Bronchial epithelial cell (primary cell): ENCODE measurements around the gene SYT13. TPM values are rescaled to one million over a fixed set of nuclear protein-coding genes. Genes with fewer than 3 reads are reported as not detected.

Source experiments
- DNase-seq: peaks from one replicate; pipeline ENCODE4 v3.0.0-alpha.2; 2010; ENCODE audit warnings: low read depth
- FAIRE-seq: peaks from 2 replicates; lab custom pipeline; 2011; peaks lifted over from hg19 to GRCh38; lab: Jason Lieb, UNC
- H3K27me3 ChIP-seq: 2 replicates; pipeline ENCODE4 v1.5.1; 2011; ENCODE audit warnings: low read length; ENCODE audit not compliant: control insufficient read depth, insufficient read depth
- H3K36me3 ChIP-seq: 2 replicates; pipeline ENCODE4 v1.5.1; 2011; ENCODE audit warnings: low read length; ENCODE audit not compliant: control insufficient read depth, insufficient read depth
- H3K4me3 ChIP-seq: 2 replicates; pipeline ENCODE4 v1.5.1; 2011; ENCODE audit warnings: mild to moderate bottlenecking, low read depth, low read length, control low read depth
- total RNA-seq: library from RNA; depleted of rRNA; stranded (reverse); fragments of >200 nt; gene quantifications from 2 replicates; pipeline ENCODE4 v1.2.1, GENCODE V29; 2014
- TF ChIP-seq, protein P1 (sequence below): IDR thresholded peaks from 2 replicates; pipeline ENCODE4 v1.5.1; 2011; ENCODE audit warnings: mild to moderate bottlenecking, moderate library complexity, low read length, control low read depth, inconsistent platforms; ENCODE audit not compliant: insufficient read depth, severe bottlenecking

Gene SYT13
- total RNA-seq, 1 donor from 2014 or later = not detected

- Histone ChIP-seq H3K4me3 (no peak overlapping the region), H3K36me3 (no peaks in the 10 kb centered on the region), H3K27me3 (peaks cover 2% of the 10 kb centered on the region)
- FAIRE-seq = no peak
- DNase-seq = no peak
- TF ChIP-seq, protein P1, sequence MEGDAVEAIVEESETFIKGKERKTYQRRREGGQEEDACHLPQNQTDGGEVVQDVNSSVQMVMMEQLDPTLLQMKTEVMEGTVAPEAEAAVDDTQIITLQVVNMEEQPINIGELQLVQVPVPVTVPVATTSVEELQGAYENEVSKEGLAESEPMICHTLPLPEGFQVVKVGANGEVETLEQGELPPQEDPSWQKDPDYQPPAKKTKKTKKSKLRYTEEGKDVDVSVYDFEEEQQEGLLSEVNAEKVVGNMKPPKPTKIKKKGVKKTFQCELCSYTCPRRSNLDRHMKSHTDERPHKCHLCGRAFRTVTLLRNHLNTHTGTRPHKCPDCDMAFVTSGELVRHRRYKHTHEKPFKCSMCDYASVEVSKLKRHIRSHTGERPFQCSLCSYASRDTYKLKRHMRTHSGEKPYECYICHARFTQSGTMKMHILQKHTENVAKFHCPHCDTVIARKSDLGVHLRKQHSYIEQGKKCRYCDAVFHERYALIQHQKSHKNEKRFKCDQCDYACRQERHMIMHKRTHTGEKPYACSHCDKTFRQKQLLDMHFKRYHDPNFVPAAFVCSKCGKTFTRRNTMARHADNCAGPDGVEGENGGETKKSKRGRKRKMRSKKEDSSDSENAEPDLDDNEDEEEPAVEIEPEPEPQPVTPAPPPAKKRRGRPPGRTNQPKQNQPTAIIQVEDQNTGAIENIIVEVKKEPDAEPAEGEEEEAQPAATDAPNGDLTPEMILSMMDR = no peak
These were observed 51.7 kb downstream of the SYT13 start for GRCh38 chr11:45234306-45235006.

- TF ChIP-seq, protein P1 = no peak
- Histone ChIP-seq H3K27me3 (peaks cover 2% of the 10 kb centered on the region), H3K4me3 (no peak overlapping the region), H3K36me3 (no peaks in the 10 kb centered on the region)
- DNase-seq = no peak
- FAIRE-seq = no peak
These were observed 52.4 kb downstream of the SYT13 start for GRCh38 chr11:45233804-45234170.

DNA sequence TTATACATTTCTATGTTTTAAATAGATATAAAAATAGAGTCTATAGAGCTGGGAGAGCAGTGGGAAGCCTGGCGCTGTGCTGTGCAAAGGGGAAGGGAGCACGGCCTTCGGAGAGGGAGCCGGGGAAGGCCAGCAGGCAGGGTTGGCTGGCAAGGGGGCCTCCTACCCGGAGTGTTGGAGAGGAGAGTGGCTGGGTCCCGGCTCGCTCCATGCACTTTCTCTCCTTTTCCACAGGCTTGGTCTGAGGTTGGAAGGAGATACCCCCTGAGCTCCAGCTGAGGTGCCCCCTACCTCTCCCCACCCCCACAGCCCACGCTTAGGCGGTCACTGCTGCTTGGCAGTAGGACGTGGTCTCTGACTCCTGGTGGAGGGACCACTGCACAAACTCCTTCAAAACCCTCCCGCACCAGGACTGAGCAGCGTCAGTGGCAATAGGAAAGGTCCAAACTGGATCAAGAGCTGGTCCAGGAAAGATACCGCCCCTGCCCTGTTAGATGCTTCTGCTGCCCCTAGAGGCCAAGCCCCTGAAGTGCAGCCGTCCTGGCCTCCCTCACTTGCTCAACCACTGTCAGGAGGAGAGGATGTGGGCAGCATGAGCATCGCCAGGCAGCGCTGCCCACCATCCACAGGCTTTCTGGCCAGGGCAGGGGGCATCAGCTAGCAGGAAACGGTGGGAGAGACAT lies 52.9 kb downstream of the SYT13 start:
- peaks cover 2% of the 10 kb centered on the region for H3K27me3 ChIP-seq
- no peak for FAIRE-seq
- H3K36me3 ChIP-seq = no peaks in the 10 kb centered on the region
- no peak overlapping the region for H3K4me3 ChIP-seq
- TF ChIP-seq, protein P1 = peak; percentile 94
- peak; percentile 39 for DNase-seq

- FAIRE-seq = no peak
These were observed 53.6 kb downstream of the SYT13 start for GRCh38 chr11:45232341-45233080.

DNA sequence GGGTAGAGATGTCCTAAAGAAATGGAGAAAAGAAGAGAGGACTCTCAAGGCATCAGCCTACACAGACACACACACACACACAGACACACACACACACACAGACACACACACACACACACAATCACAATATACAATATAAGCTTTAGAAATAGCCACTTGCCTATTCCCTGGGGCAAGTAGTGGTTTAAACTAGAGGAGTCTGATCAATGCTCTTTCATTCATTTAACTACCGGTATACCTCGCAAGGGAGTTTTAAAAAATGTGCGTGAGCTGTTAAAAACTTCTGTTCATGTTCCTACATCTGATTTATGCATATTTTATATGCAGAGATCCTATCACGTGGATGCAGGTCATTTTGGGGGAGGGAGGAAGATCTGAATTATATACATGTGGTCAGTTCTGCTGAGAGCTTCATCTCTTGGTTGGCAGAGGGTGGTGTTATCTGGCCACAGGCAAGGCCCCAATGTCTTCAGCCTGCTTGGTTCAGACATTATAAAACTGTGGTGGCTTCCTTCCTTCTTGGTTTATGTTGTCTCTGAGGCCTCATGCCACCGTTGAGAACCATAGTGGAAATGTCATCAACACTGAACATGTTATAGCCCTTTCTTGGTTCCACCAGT lies 56.6 kb downstream of the SYT13 start:
- peaks cover 2% of the 10 kb centered on the region for H3K36me3 ChIP-seq
- DNase-seq (no peak), FAIRE-seq (no peak)
- H3K27me3 ChIP-seq = no peaks in the 10 kb centered on the region
- H3K4me3 ChIP-seq = no peak overlapping the region
- TF ChIP-seq, protein P1 = no peak

More at GRCh38 chr11:45232341-45233080, 53.6 kb downstream of the SYT13 start:
- H3K36me3 ChIP-seq = no peaks in the 10 kb centered on the region
- no peak overlapping the region for H3K4me3 ChIP-seq
- TF ChIP-seq, protein P1 = no peak
- H3K27me3 ChIP-seq = peaks cover 1% of the 10 kb centered on the region
- no peak for DNase-seq
